ENCODE data around the gene NALF2. TPM values are rescaled to one million over a fixed set of nuclear protein-coding genes. Genes with fewer than 3 reads are reported as not detected.

Gene NALF2
- total RNA-seq (not detected in 2 replicates), polyA plus RNA-seq (not detected in 2 replicates), polyA minus RNA-seq (ENCODE audit: low replicate concordance) (not detected in 2 replicates)
- not detected in 2 replicates for polyA plus RNA-seq (2012)

DNA sequence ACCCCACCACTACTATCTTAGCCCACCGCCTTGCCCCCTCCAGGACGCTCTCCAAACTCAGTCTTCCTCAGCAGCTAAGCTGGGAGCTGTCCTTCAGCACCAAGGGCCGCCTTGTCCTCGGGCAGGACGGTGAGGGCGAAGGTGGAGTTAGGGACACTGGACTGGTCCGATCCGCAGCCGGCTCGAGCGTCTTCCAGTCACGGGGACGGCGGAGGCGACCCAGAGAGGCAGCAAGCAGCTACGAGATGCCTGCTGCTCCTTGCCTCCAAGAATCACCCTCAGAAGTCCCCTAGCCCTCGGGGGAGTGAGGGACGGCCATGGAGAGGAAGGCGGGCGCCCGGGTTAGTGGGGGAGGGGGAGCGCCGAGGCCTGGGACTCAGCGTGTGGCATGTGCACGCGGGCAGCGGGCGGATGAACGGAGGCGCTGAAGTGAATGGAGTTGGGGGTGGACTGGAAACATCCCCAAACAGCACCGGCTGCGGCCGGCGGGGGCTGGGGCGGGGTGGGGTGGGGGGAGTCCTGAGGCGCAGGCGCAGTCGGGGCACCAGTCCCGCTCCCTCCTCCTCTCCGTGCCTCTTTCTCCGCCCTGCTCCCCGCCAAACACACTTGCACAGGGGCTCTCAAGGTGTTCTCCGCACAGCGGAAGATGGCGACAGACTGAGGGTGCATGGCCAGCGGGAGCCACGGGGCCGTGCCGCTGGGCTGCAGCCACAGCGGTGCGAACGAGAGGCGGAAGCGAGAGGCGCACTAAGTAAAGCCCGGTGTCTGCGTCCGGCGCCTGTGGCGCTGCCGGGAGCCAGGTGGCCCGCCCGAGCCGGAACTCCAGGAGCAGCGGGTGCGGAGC is at the start of gene NALF2:
NALF2 (plus strand) TSS at position 545 of the 844 bp plus-strand sequence. CDS start 957 bp downstream, outside the sequence.
- Histone ChIP-seq H3K9me3 (ENCODE audit: control insufficient read depth, insufficient read depth, low read depth, low read length) (no peaks in the 10 kb centered on the region), H3K27ac (ENCODE audit: insufficient read depth, low read length) (no peak within 1 kb of the TSS), H3K27me3 (ENCODE audit: control insufficient read depth, insufficient read depth, low read length) (peaks cover 11% of the 10 kb centered on the region), H3K79me2 (ENCODE audit: control insufficient read depth, insufficient read depth, low read length) (no peaks in the 10 kb centered on the region), H3K36me3 (ENCODE audit: control insufficient read depth, insufficient read depth, low read length) (no peaks in the 10 kb centered on the region), H3K4me1 (ENCODE audit: control insufficient read depth, extremely low read depth, insufficient read depth, low read length) (no peaks in the 10 kb centered on the region), H3K9ac (ENCODE audit: insufficient read depth, low read length) (no peak within 1 kb of the TSS), H3K4me3 (replicated peaks in 1 of 4; ENCODE audit: control extremely low read depth in 1 of 4, insufficient read depth in 1 of 4, low read depth in 3 of 4, low read length in 4 of 4) (no peak within 1 kb of the TSS), H2AFZ (ENCODE audit: low read length) (no peak within 1 kb of the TSS), H3K4me2 (ENCODE audit: extremely low read depth, insufficient read depth, low read length) (no peak within 1 kb of the TSS), H4K20me1 (ENCODE audit: control insufficient read depth, extremely low read depth, insufficient read depth, low read length) (no peaks in the 10 kb centered on the region)
- DNase-seq (ENCODE audit: low read depth in 2 of 2): peak; percentile 18 to 32
- TF ChIP-seq, protein P1, sequence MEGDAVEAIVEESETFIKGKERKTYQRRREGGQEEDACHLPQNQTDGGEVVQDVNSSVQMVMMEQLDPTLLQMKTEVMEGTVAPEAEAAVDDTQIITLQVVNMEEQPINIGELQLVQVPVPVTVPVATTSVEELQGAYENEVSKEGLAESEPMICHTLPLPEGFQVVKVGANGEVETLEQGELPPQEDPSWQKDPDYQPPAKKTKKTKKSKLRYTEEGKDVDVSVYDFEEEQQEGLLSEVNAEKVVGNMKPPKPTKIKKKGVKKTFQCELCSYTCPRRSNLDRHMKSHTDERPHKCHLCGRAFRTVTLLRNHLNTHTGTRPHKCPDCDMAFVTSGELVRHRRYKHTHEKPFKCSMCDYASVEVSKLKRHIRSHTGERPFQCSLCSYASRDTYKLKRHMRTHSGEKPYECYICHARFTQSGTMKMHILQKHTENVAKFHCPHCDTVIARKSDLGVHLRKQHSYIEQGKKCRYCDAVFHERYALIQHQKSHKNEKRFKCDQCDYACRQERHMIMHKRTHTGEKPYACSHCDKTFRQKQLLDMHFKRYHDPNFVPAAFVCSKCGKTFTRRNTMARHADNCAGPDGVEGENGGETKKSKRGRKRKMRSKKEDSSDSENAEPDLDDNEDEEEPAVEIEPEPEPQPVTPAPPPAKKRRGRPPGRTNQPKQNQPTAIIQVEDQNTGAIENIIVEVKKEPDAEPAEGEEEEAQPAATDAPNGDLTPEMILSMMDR (conservative IDR thresholded peaks at IDR 0.05 in 1 of 2, IDR thresholded peaks at IDR 0.05 in 1 of 2; ENCODE audit: low read depth in 1 of 2, low read length in 2 of 2): no peak
- peak; percentile 28 for TF ChIP-seq EZH2 (IDR thresholded peaks at IDR 0.05; ENCODE audit: low read length, missing control alignments)

GRCh38 chrX:69457756-69458155 is 46.4 kb upstream of the NALF2 start:
- H4K20me1 ChIP-seq (ENCODE audit: control insufficient read depth, extremely low read depth, insufficient read depth, low read length): no peaks in the 10 kb centered on the region
- no peak for DNase-seq (ENCODE audit: low read depth in 2 of 2)
- H3K4me2 ChIP-seq (ENCODE audit: extremely low read depth, insufficient read depth, low read length): no peak overlapping the region
- H3K79me2 ChIP-seq (ENCODE audit: control insufficient read depth, insufficient read depth, low read length): no peaks in the 10 kb centered on the region
- H3K27ac ChIP-seq (ENCODE audit: insufficient read depth, low read length): no peak overlapping the region
- H3K36me3 ChIP-seq (ENCODE audit: control insufficient read depth, insufficient read depth, low read length): no peaks in the 10 kb centered on the region
- no peak overlapping the region for H2AFZ ChIP-seq (ENCODE audit: low read length)
- H3K9me3 ChIP-seq (ENCODE audit: control insufficient read depth, insufficient read depth, low read depth, low read length): no peaks in the 10 kb centered on the region
- TF ChIP-seq, protein P1 (conservative IDR thresholded peaks at IDR 0.05 in 1 of 2, IDR thresholded peaks at IDR 0.05 in 1 of 2; ENCODE audit: low read depth in 1 of 2, low read length in 2 of 2): no peak
- TF ChIP-seq EZH2 (IDR thresholded peaks at IDR 0.05; ENCODE audit: low read length, missing control alignments): no peak
- no peak overlapping the region for H3K4me3 ChIP-seq (replicated peaks in 1 of 4; ENCODE audit: control extremely low read depth in 1 of 4, insufficient read depth in 1 of 4, low read depth in 3 of 4, low read length in 4 of 4)
- H3K9ac ChIP-seq (ENCODE audit: insufficient read depth, low read length): no peak overlapping the region
- H3K27me3 ChIP-seq (ENCODE audit: control insufficient read depth, insufficient read depth, low read length): no peaks in the 10 kb centered on the region
- no peaks in the 10 kb centered on the region for H3K4me1 ChIP-seq (ENCODE audit: control insufficient read depth, extremely low read depth, insufficient read depth, low read length)

GRCh38 chrX:69466546-69466945 is 37.6 kb upstream of the NALF2 start:
- Histone ChIP-seq H3K4me3 (replicated peaks in 1 of 4; ENCODE audit: control extremely low read depth in 1 of 4, insufficient read depth in 1 of 4, low read depth in 3 of 4, low read length in 4 of 4) (no peak overlapping the region), H3K27me3 (ENCODE audit: control insufficient read depth, insufficient read depth, low read length) (no peaks in the 10 kb centered on the region), H3K36me3 (ENCODE audit: control insufficient read depth, insufficient read depth, low read length) (no peaks in the 10 kb centered on the region), H3K9ac (ENCODE audit: insufficient read depth, low read length) (no peak overlapping the region), H3K9me3 (ENCODE audit: control insufficient read depth, insufficient read depth, low read depth, low read length) (no peaks in the 10 kb centered on the region), H3K79me2 (ENCODE audit: control insufficient read depth, insufficient read depth, low read length) (no peaks in the 10 kb centered on the region), H3K27ac (ENCODE audit: insufficient read depth, low read length) (no peak overlapping the region), H3K4me1 (ENCODE audit: control insufficient read depth, extremely low read depth, insufficient read depth, low read length) (no peaks in the 10 kb centered on the region), H3K4me2 (ENCODE audit: extremely low read depth, insufficient read depth, low read length) (no peak overlapping the region), H4K20me1 (ENCODE audit: control insufficient read depth, extremely low read depth, insufficient read depth, low read length) (no peaks in the 10 kb centered on the region), H2AFZ (ENCODE audit: low read length) (no peak overlapping the region)
- TF ChIP-seq EZH2 (IDR thresholded peaks at IDR 0.05; ENCODE audit: low read length, missing control alignments): no peak
- TF ChIP-seq, protein P1 (conservative IDR thresholded peaks at IDR 0.05 in 1 of 2, IDR thresholded peaks at IDR 0.05 in 1 of 2; ENCODE audit: low read depth in 1 of 2, low read length in 2 of 2): no peak
- no peak for DNase-seq (ENCODE audit: low read depth in 2 of 2)

Data from fibroblast of lung (primary cell).